KOPT-K1 (cell line): Measurements from ENCODE around the gene KRTAP10-12.

Experiments
- H3K27ac ChIP-seq: fragments of 200-600 bp; sonication (generic); 2 replicates; pipeline ENCODE4 v1.5.1; 2016; ENCODE audit warnings: antibody characterized with exemption, mild to moderate bottlenecking, low read depth, low read length; ENCODE audit not compliant: poor library complexity, severe bottlenecking
- H3K36me3 ChIP-seq: fragments of 200-600 bp; sonication (generic); 2 replicates; pipeline ENCODE4 v1.5.1; 2017; ENCODE audit warnings: antibody characterized with exemption, mild to moderate bottlenecking, low read length, moderate library complexity; ENCODE audit not compliant: insufficient read depth
- H3K9me3 ChIP-seq: fragments of 200-600 bp; sonication (generic); 2 replicates; pipeline ENCODE4 v1.5.1; 2017; ENCODE audit warnings: antibody characterized with exemption, low read length, mild to moderate bottlenecking; ENCODE audit not compliant: insufficient read depth, poor library complexity, severe bottlenecking

The KRTAP10-12 gene

GRCh38 chr21:44739316-44739715 is 42.3 kb downstream of the KRTAP10-12 start:
- Histone ChIP-seq H3K36me3 (no peaks in the 10 kb centered on the region), H3K9me3 (peaks cover 11% of the 10 kb centered on the region), H3K27ac (no peak overlapping the region)

DNA sequence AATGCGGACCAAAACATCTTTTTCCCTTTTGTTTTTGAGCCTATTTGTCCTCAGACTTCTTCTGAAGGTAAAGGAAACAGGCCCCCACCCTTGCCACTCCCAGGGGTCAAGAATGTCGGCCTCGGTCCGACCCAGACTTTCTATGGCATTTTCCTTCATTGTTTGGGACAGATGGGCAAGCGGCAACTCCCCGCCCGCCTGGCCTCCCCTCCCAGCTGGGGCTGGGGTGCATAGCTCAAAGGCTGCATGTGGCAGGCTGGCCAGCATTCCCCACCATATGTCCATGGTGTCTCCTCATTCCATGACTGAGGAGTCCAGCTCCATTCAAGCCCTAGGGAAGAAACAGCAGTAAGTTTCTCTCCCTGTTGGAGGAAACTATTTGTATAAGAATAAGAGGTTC is 43.8 kb downstream of the KRTAP10-12 start:
- Histone ChIP-seq H3K9me3 (peaks cover 11% of the 10 kb centered on the region), H3K27ac (no peak overlapping the region), H3K36me3 (no peaks in the 10 kb centered on the region)

GRCh38 chr21:44741921-44742320 is 44.9 kb downstream of the KRTAP10-12 start:
- H3K9me3 ChIP-seq = peaks cover 11% of the 10 kb centered on the region
- no peak overlapping the region for H3K27ac ChIP-seq
- H3K36me3 ChIP-seq = no peaks in the 10 kb centered on the region

DNA sequence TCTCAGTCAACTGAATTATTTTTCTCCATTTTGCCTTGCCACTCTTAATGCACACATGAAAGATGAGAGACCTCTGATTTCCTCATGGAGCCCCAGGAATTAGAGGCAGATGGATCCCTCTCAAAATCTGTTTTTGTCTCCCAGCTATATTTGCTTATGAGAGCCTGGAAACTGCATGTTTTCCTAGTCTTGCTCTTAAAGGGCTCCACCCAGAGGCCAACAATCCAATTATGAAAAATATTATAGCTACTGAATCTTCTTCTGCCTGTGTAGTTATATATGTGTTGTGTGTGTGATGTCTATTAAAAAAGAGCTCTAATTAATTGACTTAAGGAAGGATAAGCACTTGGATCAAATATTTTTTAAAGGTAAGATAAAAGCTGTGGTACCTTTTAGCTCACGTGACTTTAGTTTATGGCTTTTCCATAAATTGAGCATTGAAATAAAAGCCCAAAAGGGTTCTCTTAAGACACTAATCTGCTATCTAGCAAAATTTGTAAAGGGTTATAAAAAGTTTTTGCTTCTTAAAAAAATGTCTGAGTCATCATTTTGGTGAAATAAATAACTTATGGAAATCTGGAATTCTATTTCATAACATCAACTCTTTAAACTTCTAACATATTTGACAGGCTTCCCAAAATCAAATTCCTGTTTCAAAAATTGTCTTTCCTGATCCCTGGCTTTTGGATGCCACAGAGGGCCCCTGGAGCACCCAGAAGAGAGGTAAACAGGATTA is 45.6 kb downstream of the KRTAP10-12 start:
- peaks cover 11% of the 10 kb centered on the region for H3K9me3 ChIP-seq
- H3K36me3 ChIP-seq = no peaks in the 10 kb centered on the region
- no peak overlapping the region for H3K27ac ChIP-seq
